Measurements from ENCODE around the gene PDCD1LG2.

Gene PDCD1LG2

GRCh38 chr9:5532790-5533189 lies 22.5 kb downstream of the PDCD1LG2 start:
- DNase-seq = no peak

GRCh38 chr9:5536684-5537083 lies 26.4 kb downstream of the PDCD1LG2 start:
- no peak for DNase-seq

DNA sequence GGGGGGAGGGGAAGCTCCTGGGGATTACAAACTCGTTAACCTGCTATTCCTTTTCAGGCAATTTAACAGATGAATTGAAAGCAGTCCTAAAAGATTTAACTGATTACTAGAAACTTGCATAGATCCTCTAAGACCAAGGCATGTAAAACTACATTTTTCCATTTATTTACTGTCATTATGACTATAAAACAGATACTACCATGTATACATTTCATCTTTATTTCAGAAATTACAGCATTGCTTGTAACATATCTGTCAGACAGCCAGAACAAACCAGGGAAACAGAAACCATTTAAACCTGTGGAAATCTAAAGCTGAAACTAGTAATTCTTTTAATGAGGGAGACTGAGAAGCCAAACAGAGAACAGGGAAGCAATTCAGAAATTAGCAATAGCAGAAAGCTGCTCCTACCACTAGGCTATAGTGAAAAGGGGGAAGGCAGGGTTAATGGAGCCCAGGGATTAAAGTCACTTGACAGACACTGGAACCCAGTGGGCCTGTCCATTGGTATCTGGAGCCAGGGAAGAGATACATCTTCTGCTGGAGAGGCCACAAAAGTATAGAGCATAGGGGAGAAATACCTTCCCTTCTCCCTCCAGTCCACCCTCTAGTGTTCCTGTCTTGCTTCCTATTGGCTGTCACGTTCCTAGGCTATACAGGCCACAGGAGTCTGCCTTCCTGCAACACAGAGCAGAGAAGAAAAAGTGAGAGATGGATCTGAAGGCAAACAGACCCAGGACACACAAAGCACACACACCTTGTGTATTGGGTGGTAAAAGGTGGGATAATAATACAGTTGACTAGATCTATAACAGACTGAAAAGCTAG lies 33.8 kb downstream of the PDCD1LG2 start:
- no peak for DNase-seq

- DNase-seq = no peak
Observed at GRCh38 chr9:5549658-5550650, 39.6 kb downstream of the PDCD1LG2 start.

DNA sequence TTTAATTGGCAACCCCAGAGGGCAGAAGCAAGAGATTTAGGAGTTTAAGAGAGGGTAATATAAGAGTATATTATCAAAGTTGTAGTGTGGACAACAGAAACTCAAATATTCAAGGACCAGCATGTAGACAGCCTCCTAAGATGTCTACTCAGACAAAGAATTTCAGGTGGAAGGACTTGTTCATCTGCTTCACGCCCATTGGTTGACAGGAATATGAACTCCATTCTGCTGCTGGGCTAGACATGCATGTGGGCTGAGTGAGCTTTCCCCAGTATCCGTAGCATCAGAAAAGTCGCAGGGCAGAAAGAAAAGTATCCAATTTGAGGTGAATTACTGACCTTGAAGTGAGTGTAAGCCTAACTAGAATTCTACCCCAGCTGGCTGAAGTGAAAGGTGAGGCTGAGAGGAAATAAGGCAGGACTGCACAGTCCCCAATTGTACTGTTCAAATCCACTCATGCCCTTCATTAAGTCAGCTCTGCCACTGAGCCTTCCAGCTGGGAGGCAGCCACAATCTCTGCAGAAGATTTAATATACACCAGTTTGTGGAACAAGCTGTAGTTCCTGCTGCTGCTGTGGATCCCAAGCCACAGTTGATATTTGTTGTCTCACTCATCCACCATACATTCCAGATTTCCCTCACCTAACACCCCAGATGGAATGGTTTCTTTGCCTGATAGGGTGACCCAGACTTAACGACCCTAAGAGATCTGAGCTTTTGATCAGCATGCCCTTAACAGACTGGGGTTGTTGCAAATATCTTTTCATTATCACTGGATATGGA lies 41.2 kb downstream of the PDCD1LG2 start:
- no peak for DNase-seq

GRCh38 chr9:5552301-5552700 lies 42.0 kb downstream of the PDCD1LG2 start:
- no peak for DNase-seq

DNA sequence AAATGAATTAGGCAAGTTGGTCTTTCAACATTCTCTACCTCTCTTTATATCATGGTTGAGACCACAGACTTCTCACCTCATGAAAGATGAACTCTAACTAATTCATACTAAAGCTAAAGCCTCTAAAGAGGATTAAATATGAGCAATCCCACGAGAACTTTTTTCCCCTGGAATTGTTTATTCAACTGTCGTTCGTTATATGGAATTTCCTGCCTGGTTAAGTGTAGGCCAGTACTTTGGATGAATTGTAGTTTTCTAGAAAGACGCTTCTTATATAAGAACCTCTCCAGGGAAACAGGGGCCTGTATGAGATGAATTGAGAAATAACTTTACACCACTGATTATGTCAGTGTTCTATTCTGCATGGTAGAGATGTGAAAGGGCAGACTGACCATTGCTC lies 42.9 kb downstream of the PDCD1LG2 start:
- DNase-seq = no peak

DNA sequence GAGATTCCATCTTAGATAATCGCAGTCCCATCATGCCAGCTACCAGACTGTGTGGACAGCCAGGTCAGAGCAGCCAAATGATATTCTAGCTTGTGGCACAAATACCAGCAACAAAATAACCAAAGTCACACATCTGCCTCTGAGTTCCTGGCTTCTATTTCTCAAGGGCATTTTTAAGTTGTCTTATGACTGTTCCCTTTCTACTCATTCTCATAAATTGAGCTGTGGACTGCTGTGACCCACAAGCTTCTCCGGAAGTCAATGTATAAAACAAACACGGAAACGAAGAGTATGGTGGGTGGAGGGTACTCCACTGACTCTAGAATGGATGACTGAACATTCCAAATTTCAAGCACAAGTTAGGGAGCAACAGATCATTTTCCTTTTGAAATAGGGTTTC lies 43.9 kb downstream of the PDCD1LG2 start:
- no peak for DNase-seq

DNA sequence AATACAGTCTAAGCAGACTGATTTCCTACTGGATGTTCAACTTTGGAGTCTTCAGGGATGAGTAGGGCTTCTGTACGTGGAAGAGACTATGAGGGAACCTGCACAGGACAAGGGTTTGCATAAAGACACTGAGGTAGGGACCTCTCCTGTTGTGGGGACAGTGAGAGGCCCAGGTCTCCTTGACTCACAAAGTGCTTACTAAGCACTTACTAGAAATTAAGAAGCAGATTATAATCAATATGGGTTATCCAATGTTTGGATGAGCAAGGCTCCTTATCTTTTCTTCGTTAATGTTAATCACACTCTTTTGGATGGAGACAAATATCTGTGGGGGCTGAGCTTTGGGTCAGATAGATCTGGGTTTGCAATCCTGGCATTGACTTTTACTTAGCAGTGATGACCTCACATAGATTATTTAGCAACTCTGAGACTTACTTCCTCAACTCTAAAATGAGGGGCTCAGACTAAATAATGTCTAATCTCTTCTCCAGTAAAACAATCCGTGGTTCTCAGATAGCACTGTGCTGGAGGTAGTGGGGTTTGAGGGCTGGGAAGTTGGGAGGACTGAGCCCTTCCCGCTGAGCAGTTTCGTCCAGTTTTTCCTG lies 45.9 kb downstream of the PDCD1LG2 start:
- DNase-seq = no peak

GRCh38 chr9:5557606-5558587 lies 47.6 kb downstream of the PDCD1LG2 start:
- DNase-seq = no peak

DNA sequence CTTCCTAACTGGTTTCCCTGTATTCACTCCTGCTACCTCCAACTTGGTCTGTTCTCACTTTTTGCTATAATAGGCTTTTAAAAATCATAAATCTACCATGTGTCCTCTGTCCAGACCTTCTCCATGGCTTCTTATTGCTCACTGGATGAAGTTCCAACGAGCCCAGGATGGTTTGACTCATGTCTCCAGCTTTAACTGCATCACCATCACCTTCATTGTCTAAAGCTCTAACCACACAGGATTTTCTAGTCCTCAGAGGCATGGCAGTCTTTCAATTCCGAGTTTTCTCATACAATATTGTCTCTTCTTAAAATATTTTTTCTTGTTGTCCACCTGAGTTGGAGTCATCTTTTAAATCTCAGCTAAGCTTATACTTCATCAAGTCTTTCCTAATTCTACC lies 49.3 kb downstream of the PDCD1LG2 start:
- no peak for DNase-seq

- DNase-seq = no peak
Observed at GRCh38 chr9:5560443-5561100, 50.2 kb downstream of the PDCD1LG2 start.

GRCh38 chr9:5561828-5562488 lies 51.6 kb downstream of the PDCD1LG2 start:
- no peak for DNase-seq

DNA sequence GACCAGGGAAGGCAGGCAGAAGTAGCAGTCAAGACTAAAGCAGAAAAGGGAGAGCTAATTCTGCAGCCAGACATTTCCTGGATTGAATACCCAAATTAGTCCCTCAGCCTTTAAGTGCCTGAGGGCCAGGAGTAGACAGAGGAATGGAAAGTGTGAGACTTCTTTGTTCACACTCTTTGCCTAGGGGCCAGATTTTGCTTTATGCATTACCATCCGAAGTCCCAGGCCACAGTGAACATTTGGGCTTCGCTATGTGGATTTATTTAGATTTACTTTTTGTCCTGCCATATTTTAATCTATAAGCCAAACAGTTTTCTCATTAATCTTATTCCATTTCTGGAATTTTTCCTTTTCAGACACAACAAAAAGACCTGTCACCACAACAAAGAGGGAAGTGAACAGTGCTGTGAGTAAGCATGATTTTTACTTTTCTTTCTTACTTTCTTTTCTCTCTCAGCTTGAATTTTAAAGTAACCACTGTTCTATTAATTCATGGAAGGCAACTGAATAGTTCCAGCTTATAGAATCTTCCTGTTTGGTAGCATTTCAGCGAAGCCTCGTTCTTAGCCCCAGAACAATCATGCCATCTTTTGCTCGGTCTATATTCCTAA lies 52.6 kb downstream of the PDCD1LG2 start:
- DNase-seq = no peak

DNA sequence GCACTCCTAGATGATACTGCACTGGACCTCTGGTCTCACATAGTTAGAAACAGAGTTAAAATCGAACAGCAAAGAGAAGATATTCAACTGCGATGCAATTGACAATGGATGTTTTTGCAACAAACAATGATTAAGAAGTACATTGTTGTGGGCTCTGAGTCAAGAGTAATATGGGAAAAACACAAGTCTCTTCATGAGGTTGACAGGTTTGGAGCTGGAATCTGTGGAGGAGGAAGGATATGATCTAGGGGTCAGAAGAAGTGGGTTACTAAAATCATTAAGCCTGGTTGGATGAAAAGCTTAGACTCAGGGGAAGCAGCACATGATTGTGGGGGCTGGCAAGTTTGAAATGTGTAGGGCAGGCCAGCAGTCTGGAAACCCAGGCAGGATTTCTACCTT lies 53.1 kb downstream of the PDCD1LG2 start:
- no peak for DNase-seq

DNA sequence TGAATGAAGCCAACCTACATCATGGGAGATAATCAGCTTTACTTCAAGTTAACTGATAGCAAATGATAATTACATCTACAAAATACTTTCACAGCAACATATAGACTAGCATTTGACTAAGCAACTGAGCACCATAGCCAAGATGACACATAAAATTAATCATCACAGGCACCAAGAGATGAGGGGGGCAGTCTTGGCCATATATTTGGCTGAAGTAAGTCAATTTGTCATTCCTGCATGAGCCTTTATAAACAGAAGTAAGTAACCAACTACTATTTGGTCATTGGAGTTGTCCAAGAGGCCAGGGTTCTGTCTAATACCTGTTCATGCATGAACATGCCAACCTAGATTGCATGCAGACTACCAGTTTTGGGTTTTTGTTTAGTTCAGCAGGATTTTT lies 53.6 kb downstream of the PDCD1LG2 start:
- DNase-seq = no peak

DNA sequence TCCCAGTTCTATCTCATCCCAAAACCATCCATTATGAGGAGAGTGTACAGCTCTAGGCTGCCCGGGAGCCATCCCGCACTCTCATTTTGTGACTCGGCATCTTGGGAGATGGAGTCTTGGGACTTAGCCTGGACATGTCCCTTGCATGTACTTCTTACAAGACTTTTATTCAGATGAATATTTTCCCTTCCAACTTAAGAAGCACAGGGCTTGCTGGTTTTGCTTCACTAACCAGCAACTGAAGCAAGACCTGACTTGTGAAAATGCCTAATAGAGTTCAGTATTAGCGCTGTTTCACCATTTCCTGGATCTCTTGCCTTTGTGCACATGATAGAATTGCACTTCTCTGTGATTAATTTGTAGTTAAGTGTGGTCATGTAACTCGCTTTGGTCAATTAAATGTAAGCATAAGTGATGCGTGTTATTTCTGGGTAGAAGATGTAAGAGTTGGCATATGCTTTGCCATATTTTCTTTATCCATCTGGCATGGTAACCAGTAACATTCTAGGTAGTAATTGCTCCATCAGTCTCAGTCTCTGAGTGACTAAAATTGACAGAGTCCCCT lies 55.8 kb downstream of the PDCD1LG2 start:
- DNase-seq = no peak

DNA sequence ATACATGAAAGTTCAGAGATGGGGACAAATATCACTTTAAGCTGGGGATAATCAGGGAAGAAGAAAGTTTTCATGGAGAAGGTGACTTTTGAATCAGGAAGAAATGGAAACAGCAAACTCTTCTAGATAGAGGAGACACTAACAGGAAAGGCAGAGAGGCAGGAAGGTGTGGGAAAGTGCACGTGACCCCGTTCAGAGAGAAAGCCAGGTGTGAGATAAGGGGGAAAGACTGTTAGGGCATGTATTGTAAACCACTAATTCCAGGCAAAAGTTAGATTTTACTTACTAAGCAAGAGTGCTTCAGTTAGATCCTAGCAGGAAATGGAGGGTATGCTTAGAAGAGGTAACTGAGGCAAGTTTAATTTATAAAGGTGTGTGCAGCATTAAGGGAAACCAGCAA lies 58.5 kb downstream of the PDCD1LG2 start:
- DNase-seq = no peak

DNA sequence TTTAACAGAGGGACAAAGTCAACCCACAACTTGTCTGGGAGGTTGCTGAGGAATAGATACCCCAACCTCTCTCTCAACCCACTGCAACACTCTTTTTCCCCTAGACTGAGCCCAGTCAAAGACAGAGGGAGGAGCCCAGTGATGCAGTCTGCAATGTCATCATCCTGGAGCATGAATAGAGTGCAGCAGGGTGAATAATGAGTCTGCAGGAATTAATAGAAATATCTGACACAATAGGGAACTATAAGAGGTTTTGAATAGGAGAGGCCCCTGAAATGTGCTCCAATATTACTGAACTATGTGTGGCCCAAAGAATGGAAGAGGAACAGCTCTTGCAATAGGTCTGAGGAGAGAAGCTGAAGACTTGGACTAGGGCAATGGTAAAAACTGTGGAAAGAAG lies 59.1 kb downstream of the PDCD1LG2 start:
- DNase-seq = no peak
